NCI-H510A treated with DMSO at 0.1 percent for 48 hours (cell line): ENCODE measurements around the gene ANKS6.

Experiments
- DNase-seq: peaks from one replicate; lab custom pipeline; 2025; lab: John Stamatoyannopoulos, UW

The ANKS6 gene

GRCh38 chr9:98791608-98792490 lies 4.5 kb downstream of the ANKS6 start:
- DNase-seq, result no peak

GRCh38 chr9:98790842-98791607 lies 5.3 kb downstream of the ANKS6 start:
- DNase-seq, result peak; percentile 18

GRCh38 chr9:98790134-98790841 lies 6.1 kb downstream of the ANKS6 start:
- no peak for DNase-seq

- DNase-seq, result no peak
These were observed 6.7 kb downstream of the ANKS6 start for GRCh38 chr9:98789483-98790133.

GRCh38 chr9:98787766-98788335 lies 8.5 kb downstream of the ANKS6 start:
- DNase-seq, result no peak

GRCh38 chr9:98786750-98787510 lies 9.4 kb downstream of the ANKS6 start:
- no peak for DNase-seq

- DNase-seq, result no peak
These were observed 11.2 kb downstream of the ANKS6 start for GRCh38 chr9:98784831-98785806.

GRCh38 chr9:98783518-98784226 lies 12.7 kb downstream of the ANKS6 start:
- DNase-seq, result no peak

- no peak for DNase-seq
These were observed 14.6 kb downstream of the ANKS6 start for GRCh38 chr9:98781588-98782383.

GRCh38 chr9:98780059-98780749 lies 16.2 kb downstream of the ANKS6 start:
- DNase-seq, result peak; percentile 47

- no peak for DNase-seq
These were observed 17.4 kb downstream of the ANKS6 start for GRCh38 chr9:98778711-98779530.

GRCh38 chr9:98778251-98778650 lies 18.1 kb downstream of the ANKS6 start:
- DNase-seq, result no peak

GRCh38 chr9:98777618-98778017 lies 18.7 kb downstream of the ANKS6 start:
- no peak for DNase-seq

GRCh38 chr9:98775831-98776441 lies 20.4 kb downstream of the ANKS6 start:
- peak; percentile 37 for DNase-seq

GRCh38 chr9:98774746-98775145 lies 21.6 kb downstream of the ANKS6 start:
- no peak for DNase-seq

- no peak for DNase-seq
These were observed 22.6 kb downstream of the ANKS6 start for GRCh38 chr9:98773721-98774120.
